ENCODE results near the gene CELF1.
A peak's percentile ranks its signal among the peaks of the same experiment; 100 is the strongest.
"Not testable (repeated sequence)": the region's sequence is repeated elsewhere in the genome, so short reads cannot be mapped to it uniquely, and the experiment has no call there.

The CELF1 gene

DNA sequence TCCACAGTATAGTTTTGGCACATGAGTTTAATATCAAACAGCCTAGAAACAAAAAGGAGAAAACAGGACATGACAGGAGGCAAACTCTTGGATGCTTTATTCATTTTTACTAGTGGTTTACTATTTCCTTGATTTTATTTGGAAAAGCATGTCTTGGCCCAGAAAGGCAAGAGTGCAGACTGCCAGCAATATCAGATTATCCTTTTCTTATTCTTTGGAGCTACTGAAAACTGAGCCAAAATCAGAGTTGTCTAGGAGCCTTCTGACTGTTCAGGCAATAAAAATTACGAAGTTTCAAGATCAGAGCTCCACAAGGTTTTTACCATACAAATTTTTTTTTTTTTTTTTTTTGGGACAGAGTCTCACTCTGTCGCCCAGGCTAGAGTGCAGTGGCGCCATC is 16.0 kb downstream of the CELF1 start:
- no peak for DNase-seq

DNA sequence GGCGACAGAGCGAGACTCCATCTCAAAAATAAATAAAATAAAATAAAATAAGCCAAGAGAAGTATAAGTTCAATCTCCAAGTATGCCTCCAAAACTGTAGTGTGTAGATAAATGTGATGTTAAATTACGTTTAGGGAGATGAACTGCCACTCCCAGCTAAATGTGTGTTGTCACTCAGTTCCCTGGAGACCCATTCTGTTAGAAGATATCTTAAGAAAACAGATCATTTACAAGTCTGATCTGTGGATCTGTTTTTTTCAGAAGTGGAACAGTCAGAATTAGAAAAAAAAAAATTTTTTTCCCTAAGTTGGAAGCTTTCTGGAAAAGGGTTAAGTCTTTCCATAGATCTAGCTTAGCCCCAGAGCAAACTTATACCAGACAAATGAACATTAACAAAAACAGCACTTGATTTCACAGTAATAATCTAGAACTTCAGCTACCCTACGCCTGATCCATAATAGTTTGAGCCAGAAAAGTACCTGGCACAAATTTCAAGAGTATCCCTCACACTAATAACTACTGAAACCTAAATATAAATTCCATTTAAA is 18.2 kb downstream of the CELF1 start:
- DNase-seq, result no peak

DNA sequence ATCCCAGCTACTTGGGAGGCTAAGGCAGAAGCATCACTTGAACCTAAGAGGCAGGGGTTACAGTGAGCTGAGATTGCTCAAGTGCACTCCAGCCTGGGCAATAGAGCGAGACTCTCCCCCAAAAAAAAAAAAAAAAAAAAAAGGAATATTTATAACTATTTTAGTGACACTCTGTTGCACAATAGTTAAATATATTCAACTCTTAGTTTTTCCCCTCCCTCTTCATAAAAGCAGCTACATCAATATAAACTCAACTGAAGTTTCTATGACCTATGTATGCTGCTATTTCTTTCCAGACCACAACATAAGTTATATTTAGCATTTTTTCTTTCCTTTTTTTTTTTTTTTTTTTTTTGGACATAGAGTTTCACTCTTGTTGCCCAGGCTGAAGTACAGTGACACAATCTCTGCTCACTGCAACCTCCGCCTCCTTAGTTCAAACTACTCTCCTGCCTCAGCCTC is 19.2 kb downstream of the CELF1 start:
- DNase-seq, result no peak

DNA sequence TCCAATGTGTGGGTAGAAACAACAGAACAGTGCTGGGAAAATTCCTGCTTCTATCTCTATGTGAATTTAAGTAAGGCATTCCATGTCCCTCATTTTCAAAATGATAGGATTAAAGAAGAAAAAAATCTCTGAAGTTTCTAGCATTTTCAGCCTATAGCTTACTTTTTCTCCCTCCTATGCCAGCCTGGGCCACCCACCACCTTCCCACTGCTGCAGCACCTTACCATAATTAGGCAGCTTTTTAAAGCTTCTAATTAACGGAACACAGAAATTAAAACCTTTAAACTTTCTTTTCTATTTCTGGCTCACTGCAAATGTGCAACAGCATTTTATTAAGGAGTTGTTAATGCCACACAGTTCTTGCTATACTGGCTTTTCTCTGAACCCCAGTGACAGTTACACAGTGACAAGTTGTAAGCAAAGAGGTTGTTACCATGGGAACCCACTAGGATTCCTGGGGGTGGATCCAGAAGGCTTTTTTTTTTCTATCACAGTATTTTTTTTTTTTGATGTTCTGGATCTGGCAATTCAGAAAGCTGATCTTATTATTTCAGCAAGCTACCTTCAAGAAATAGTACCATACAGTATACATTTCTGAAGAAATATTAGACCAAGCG is 20.2 kb downstream of the CELF1 start:
- no peak for DNase-seq

DNA sequence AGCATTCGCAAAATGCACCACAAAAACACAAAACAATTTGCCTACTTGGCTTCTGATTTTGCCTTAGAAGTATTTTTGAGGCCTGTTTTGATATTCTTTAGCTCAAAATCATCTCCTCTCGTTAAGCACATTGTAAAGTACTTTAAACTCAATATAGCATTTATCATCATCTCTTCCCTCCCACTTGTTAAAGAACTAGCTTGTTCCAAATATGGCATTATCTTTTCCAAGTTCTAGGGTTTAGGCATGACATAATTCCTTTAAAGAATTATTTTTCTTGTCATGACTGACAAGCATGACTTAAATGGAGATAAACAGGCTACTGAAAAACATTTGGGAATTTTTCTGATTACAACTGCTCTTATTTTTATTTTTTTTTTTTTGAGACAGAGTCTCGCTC is 21.3 kb downstream of the CELF1 start:
- no peak for DNase-seq

- not testable (repeated sequence) for DNase-seq
Measured at GRCh38 chr11:47530721-47531120, 22.2 kb downstream of the CELF1 start.

DNA sequence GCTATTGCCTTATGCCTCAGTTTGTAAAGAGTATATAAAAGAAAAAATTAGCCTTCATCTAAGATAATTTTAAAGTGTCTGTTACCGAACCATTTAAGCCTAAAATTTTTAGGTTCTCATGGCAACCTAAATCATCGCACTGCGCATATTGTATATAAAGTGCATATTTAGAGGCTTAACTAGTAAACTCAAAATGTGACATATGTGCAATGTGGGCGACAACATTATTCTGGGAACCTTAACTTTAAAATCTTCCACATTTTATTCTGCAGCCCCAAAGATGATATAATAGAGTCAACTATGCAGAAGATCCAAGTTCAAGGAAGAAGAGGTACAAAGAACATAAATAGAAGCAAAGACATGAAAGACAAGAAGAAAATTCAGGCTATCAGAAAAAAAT is 23.0 kb downstream of the CELF1 start:
- DNase-seq, result no peak

DNA sequence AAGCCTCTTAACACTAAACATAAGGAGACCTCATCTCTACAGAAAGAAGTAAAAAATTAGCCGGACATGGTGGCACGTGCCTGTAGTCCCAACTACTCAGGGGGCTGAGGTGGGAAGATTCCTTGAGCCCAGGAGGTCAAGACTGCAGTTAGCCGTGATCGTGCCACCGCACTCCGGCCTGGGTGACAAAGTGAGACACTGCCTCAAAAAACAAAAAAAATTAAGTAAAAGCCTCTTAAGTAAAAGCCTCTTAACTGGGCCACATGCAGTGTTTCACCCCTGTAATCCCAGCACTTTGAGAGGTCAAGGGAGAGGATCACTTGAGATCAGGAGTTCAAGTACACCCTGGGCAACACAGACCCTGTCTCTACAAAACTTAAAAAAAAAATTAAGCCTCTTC is 25.7 kb downstream of the CELF1 start:
- DNase-seq, result no peak

- not testable (repeated sequence) for DNase-seq
Measured at GRCh38 chr11:47526032-47526431, 26.9 kb downstream of the CELF1 start.

DNA sequence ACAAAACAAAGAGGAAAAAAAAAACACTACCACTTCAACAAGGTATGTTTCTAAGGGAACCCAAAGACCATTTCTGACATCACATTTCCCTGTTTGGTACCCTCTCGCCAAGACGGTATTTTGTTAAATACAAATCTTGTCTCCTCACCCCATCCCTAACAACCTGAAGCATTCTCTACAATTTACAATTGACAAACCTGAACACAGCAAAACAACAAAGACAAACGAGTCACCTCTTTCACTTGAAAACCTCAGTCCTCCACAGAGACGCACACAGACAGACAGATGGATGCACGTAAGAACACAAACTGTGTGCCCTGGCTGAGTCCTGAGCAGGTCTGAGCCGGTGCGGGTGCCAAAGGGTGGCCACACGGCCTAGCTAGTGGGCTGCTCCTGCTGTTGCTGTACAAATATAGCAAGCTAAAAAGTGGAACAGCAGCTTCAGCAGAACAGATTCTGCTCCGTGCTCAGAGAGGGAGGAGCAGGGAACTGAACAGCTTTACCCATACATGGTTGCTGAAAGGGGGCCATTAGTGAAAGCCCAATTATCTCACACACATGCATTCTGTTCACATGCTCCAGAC is 28.5 kb downstream of the CELF1 start:
- DNase-seq, result no peak

DNA sequence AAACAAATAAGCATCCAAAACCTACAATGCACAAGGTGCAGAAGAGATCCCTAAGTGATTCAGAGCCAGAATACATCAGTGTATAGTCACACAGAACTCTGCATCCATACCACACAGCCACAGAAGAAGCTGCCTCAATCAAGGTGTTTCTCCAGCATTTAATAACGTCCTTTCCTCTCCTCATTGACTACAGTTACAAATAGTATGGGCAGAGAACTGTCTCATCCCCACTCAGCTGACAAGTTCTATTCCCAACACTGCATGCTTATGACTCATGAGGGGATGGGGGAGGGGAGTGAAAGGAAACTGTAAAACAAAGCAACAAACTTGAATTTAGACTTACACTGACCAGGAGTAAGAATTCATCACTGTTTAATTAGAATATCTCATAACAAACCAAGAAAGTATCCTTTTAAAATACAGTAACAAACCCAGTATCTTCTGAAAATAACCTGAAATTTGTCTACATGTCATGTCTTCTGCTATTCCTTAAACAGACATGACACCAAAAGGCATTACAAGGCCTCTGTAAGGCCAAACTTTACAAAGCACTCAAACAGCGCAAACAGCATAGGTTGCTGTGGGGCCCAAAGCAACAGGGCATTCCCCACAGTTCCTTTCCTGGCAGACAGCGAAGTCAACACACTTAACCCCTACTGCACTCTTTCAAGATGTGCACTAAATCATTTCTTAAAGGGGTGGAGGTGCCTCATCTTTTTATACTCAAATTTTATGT is 29.3 kb downstream of the CELF1 start:
- DNase-seq, result no peak

DNA sequence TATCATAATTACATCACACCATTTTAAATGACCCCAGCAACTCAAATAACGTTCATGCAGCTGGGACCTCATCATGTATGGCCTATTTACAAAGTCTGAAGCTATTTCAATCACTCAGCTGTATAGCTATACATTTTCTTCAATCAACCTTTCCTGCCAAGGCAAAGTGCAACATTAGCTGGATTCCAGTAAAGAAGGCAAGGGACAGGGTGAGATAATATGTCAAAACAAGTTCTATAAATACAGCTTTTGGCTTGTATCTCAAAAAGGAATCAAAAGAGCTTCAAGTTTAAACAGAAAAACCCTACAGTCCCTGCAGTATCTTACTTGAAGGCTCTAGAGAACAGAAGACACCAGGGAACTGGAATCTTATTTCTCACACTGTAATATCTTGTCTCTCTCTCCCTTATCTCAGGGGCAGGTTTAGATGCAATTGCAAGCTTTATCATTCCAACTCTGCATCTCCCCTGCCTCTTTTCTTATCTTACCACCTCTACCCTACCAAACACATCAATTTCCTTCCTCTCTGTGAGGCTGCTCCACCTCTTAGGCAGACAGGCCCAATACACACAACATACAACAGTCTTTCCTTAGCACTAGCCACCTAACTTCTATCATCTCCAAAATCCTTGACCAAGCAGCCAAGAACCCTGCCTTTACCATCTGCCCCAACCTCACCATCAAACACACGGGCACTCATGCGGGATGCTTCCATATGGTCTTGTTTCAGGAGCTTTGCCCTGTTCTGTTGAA is 34.5 kb downstream of the CELF1 start:
- no peak for DNase-seq

- no peak for DNase-seq
Measured at GRCh38 chr11:47516984-47517853, 35.7 kb downstream of the CELF1 start.

- no peak for DNase-seq
Measured at GRCh38 chr11:47516155-47516554, 36.8 kb downstream of the CELF1 start.

- no peak for DNase-seq
Measured at GRCh38 chr11:47514825-47515647, 37.9 kb downstream of the CELF1 start.

DNA sequence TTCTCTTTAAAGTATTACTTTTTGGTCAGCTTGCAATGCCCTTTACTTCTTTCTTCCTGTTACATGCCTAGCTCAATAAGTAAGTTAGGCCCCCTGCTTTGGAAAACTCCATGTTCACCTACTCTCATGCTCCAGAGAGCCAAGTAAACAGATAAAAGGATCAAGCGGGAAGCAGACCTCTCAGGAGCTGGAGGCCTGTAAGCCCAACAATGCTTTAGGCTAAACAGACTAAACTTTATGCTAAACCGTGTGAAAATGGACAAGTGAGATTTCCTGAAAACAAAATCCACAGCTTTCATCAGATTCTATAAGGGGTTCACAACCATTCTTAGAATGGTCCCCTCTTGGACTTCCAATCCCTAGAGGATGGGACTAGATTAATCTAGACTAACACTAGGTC is 40.2 kb downstream of the CELF1 start:
- no peak for DNase-seq

GRCh38 chr11:47511917-47512316 is 41.0 kb downstream of the CELF1 start:
- no peak for DNase-seq

DNA sequence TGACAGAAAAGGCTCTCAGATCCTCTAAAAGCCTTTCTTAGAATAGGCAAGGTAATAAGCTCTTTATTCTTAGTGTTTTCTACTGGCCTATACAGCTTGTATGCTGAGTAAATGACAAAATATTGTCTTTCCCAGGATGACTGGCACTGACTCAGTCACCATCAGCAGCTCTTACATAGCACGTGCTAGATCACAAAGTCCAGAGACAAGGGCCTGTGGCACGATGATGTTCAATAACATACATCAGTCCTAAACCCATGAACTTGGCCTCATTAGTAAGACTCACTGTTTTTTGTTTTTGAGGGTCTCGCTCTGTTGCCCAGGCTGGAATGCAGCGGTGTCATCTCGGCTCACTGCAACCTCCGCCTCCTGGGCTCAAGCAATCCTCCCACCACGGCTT is 42.7 kb downstream of the CELF1 start:
- no peak for DNase-seq

- peak; percentile 69 for DNase-seq
Measured at GRCh38 chr11:47509077-47509536, 43.8 kb downstream of the CELF1 start.

DNA sequence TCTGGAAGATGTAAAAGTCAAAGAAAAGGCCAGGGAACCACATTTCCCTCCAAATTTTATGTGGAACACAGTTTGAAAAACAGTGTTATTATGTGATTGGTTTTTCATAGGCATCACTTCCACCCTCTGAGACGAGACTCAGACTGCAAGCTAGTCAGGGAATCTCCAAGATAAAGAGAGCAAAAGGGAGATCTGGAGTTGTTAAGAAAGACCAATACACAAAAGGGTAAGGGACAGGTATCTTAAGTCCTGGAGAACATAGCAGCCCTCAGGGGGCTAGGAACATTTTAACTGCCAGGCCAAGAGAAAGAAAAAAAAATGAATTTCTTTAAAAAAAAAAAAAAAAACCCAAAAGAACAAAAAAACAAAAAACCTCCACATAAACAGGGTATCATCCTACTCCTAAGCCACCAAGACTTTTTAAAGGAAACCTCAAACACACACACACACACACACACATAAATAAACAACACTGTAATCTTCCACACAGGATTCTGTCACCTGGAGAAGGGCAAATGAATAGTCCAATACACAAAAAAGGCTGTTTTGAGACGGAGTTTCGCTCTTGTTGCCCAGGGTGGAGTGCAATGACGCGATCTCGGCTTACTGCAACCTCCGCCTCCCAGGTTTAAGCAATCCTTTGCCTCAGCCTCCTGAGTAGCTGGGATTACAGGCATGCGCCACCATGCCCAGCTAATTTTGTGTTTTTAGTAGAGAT is 44.5 kb downstream of the CELF1 start:
- DNase-seq, result no peak
